Osteocyte (in vitro differentiated cells): ENCODE data around the gene TSPAN18. TPM values are rescaled to one million over a fixed set of nuclear protein-coding genes. Genes with fewer than 3 reads are reported as not detected.

ENCODE experiments used
- DNase-seq: peaks from one replicate; pipeline ENCODE4 v3.0.0; 2021; ENCODE audit warnings: mixed read lengths; ENCODE audit not compliant: unreplicated experiment; ENCODE audit errors: extremely low spot score
- H3K27ac Mint-ChIP-seq: one replicate; pipeline ENCODE4 v1.8.0; 2021; ENCODE audit warnings: mild to moderate bottlenecking, mixed read lengths; ENCODE audit not compliant: unreplicated experiment
- H3K27me3 Mint-ChIP-seq: one replicate; pipeline ENCODE4 v1.8.0; 2021; ENCODE audit warnings: mixed read lengths; ENCODE audit not compliant: unreplicated experiment
- H3K36me3 Mint-ChIP-seq: one replicate; pipeline ENCODE4 v1.8.0; 2021; ENCODE audit warnings: mixed read lengths; ENCODE audit not compliant: unreplicated experiment
- H3K4me1 Mint-ChIP-seq: one replicate; pipeline ENCODE4 v1.8.0; 2021; ENCODE audit warnings: mixed read lengths; ENCODE audit not compliant: unreplicated experiment
- H3K4me3 Mint-ChIP-seq: one replicate; pipeline ENCODE4 v1.8.0; 2021; ENCODE audit warnings: mild to moderate bottlenecking, moderate library complexity, mixed read lengths; ENCODE audit not compliant: unreplicated experiment
- H3K9me3 Mint-ChIP-seq: one replicate; pipeline ENCODE4 v1.8.0; 2021; ENCODE audit warnings: mixed read lengths; ENCODE audit not compliant: unreplicated experiment
- total RNA-seq: library from RNA; stranded (reverse); gene quantifications from 2 replicates; pipeline ENCODE4 v1.2.1, GENCODE V29; 2021
- TF ChIP-seq, protein P1 (sequence below): fragments of 200-600 bp; sonication (generic); IDR thresholded peaks from 2 replicates; pipeline ENCODE4 v1.5.0; 2021; ENCODE audit warnings: antibody characterized with exemption, mild to moderate bottlenecking, moderate library complexity

TSPAN18 gene
- total RNA-seq, 1 donor from 2014 or later: 13.4 TPM

DNA sequence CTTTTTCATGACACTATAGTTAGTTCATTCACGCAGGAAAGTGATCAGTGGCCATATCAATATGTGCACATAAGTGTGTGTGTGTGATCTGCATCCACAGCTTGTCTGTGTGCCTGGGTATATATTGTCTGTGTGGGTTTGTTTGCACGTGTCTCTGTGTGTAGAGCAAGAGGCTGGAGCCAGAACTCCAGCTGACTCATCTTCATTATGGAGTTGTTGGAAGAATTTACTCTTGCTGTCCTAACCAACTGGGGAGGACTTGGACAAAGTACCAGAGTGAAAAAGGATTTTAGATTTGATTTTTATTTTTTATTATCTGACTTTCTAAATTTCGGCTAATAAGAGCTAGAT, 160.0 kb downstream of the TSPAN18 start:
- Mint-ChIP-seq H3K4me1 (peaks cover 41% of the 10 kb centered on the region), H3K27ac (no peak overlapping the region), H3K36me3 (no peaks in the 10 kb centered on the region), H3K4me3 (no peak overlapping the region), H3K27me3 (no peaks in the 10 kb centered on the region), H3K9me3 (no peaks in the 10 kb centered on the region)
- no peak for DNase-seq
- TF ChIP-seq, protein P1, sequence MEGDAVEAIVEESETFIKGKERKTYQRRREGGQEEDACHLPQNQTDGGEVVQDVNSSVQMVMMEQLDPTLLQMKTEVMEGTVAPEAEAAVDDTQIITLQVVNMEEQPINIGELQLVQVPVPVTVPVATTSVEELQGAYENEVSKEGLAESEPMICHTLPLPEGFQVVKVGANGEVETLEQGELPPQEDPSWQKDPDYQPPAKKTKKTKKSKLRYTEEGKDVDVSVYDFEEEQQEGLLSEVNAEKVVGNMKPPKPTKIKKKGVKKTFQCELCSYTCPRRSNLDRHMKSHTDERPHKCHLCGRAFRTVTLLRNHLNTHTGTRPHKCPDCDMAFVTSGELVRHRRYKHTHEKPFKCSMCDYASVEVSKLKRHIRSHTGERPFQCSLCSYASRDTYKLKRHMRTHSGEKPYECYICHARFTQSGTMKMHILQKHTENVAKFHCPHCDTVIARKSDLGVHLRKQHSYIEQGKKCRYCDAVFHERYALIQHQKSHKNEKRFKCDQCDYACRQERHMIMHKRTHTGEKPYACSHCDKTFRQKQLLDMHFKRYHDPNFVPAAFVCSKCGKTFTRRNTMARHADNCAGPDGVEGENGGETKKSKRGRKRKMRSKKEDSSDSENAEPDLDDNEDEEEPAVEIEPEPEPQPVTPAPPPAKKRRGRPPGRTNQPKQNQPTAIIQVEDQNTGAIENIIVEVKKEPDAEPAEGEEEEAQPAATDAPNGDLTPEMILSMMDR: no peak

DNA sequence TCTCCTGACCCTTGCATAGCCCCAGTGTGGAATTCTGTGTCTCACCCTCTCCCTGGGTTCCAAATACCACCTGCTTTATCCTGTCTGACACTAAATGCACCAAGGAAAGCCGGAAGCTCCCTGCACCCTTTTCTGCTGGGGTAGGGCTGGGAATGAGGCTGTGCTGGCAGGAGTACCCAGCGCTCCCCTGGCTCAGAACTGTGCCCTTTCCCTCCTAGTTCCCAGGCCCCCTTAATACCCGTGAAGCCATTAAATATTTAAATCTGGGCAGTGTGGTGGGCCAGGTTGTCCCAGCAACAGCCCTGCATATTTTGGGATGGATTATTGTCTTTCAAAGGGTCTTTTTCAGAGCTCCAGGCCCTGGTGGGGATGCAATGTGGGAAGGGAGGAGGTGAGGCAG, 160.9 kb downstream of the TSPAN18 start:
- no peak for DNase-seq
- H3K9me3 Mint-ChIP-seq: no peaks in the 10 kb centered on the region
- no peak overlapping the region for H3K4me3 Mint-ChIP-seq
- TF ChIP-seq, protein P1: no peak
- H3K4me1 Mint-ChIP-seq: peaks cover 41% of the 10 kb centered on the region
- H3K36me3 Mint-ChIP-seq: no peaks in the 10 kb centered on the region
- H3K27ac Mint-ChIP-seq: no peak overlapping the region
- H3K27me3 Mint-ChIP-seq: no peaks in the 10 kb centered on the region

DNA sequence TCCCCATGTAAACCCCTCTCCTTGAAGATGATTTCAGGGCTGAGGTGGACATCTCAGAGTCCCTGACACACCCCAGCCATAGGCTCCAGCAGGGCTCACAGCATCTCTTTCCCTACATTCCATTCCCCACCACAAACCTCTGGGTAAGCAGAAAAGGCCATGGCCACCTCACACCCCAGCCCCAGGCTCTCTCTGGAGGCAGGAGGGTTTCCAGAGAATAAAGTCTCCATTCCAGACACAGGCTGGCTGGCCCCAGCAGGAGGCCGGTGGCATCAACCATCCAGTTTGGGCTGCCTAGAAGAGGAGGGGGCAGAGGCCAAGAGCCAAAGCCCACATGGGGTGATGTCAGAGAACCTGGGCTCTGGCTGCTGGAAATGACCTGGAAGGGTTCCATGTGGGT, 162.5 kb downstream of the TSPAN18 start:
- Mint-ChIP-seq H3K27me3 (no peaks in the 10 kb centered on the region), H3K36me3 (no peaks in the 10 kb centered on the region), H3K27ac (no peak overlapping the region), H3K9me3 (no peaks in the 10 kb centered on the region), H3K4me3 (no peak overlapping the region), H3K4me1 (peaks cover 47% of the 10 kb centered on the region)
- no peak for DNase-seq
- TF ChIP-seq, protein P1: no peak

DNA sequence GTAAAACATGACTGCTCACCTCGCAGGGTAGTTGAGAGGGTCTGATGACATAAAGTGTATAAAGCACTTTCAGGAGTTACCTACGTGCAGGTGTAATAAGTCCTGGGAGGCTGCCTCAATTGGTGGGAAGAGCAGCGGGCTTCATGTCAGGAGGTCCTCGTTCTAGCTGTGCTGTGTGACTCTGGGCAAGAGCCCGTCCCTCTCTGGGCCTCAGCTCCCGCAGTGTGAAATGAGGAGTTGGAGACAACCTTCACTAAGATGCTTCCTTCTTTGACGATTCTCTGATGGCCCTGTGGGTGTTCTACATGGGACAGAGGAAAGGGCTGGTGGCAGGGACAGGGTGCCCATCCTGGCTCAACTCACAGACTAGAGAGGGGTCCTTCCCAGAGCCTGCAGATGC, 166.1 kb downstream of the TSPAN18 start:
- TF ChIP-seq, protein P1: no peak
- Mint-ChIP-seq H3K4me3 (no peak overlapping the region), H3K9me3 (no peaks in the 10 kb centered on the region), H3K27ac (no peak overlapping the region), H3K27me3 (no peaks in the 10 kb centered on the region), H3K36me3 (no peaks in the 10 kb centered on the region), H3K4me1 (peaks cover 22% of the 10 kb centered on the region)
- no peak for DNase-seq

DNA sequence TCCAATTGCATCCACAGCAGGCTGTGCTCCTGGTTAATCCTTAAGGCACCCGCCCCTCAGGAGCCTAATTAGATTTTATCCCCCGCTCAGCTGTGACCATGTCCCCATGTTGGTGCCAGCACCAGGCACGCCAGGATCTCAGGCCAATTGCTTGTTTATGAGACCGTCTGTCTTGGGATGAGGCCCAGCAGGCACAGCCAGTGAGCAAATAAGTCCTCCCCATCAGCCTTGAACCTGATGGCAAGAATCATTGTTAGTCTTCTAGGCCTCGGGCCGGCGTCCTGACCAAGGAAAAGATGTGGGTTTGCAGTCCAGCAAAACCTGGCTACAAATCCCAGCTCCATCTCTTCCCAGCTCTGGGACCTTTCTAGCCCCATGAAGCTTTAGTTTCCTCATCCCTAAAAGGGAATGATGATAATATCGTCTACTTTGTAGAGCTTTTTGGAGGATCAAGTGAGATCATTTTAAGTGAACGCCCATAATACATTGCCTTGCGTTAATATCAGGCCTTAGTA, 166.6 kb downstream of the TSPAN18 start:
- no peak for DNase-seq
- peaks cover 21% of the 10 kb centered on the region for H3K4me1 Mint-ChIP-seq
- H3K27me3 Mint-ChIP-seq: no peaks in the 10 kb centered on the region
- TF ChIP-seq, protein P1: no peak
- no peaks in the 10 kb centered on the region for H3K36me3 Mint-ChIP-seq
- no peak overlapping the region for H3K27ac Mint-ChIP-seq
- H3K4me3 Mint-ChIP-seq: no peak overlapping the region
- no peaks in the 10 kb centered on the region for H3K9me3 Mint-ChIP-seq
